Muscle of arm (tissue), 12 donors: ENCODE measurements around the gene UQCRQ. TPM values are rescaled to one million over a fixed set of nuclear protein-coding genes. Genes with fewer than 3 reads are reported as not detected.

ENCODE experiments used
- DNase-seq: peaks from one replicate; pipeline ENCODE4 v3.0.0-alpha.2; 2013
- polyA plus RNA-seq, 12 donors: library from polyadenylated mRNA; unstranded; fragments of 120-200 nt; gene quantifications; one replicate each; pipeline ENCODE4 v1.2.1, GENCODE V29; 2013; ENCODE audit not compliant: insufficient read length in 12 of 12

UQCRQ gene
- polyA plus RNA-seq, 12 donors: 109 to 280 (median 181) TPM; not detected in 1

GRCh38 chr5:132896685-132897084 lies 30.2 kb downstream of the UQCRQ start:
- no peak for DNase-seq

GRCh38 chr5:132898094-132898493 lies 31.7 kb downstream of the UQCRQ start:
- no peak for DNase-seq

GRCh38 chr5:132901036-132901435 lies 34.6 kb downstream of the UQCRQ start:
- DNase-seq: no peak

- DNase-seq: no peak
Measured at GRCh38 chr5:132901730-132902129, 35.3 kb downstream of the UQCRQ start.

GRCh38 chr5:132905938-132906337 lies 39.5 kb downstream of the UQCRQ start:
- no peak for DNase-seq

- no peak for DNase-seq
Measured at GRCh38 chr5:132907161-132907560, 40.7 kb downstream of the UQCRQ start.

GRCh38 chr5:132909702-132910101 lies 43.3 kb downstream of the UQCRQ start:
- DNase-seq: no peak

GRCh38 chr5:132915681-132916080 lies 49.2 kb downstream of the UQCRQ start:
- DNase-seq: no peak

- DNase-seq: no peak
Measured at GRCh38 chr5:132916086-132916485, 49.6 kb downstream of the UQCRQ start.

Other genes starting within 250 kb of the UQCRQ start
- under 1 TPM in 2 of 12 donors, not detected in 10; 0.18 to 0.29 TPM for gene IL13, start 208.5 kb upstream of the UQCRQ start, polyA plus RNA-seq
- gene IL4, start 192.7 kb upstream of the UQCRQ start, polyA plus RNA-seq: not detected
- gene KIF3A, start 129.1 kb upstream of the UQCRQ start, polyA plus RNA-seq: 10 to 100 TPM in 4 of 12 donors, 1 to 10 TPM in 7, not detected in 1; 7.4 to 23.5 (median 8.9) TPM
- 1 to 10 TPM in 2 of 12 donors, under 1 TPM in 8, not detected in 2; 0.11 to 1.8 (median 0.77) TPM for gene CCNI2, start 119.2 kb upstream of the UQCRQ start, polyA plus RNA-seq
- gene SEPTIN8, start 89.4 kb upstream of the UQCRQ start, polyA plus RNA-seq: 10 to 100 TPM in 11 of 12 donors, not detected in 1; 33.8 to 65.4 (median 44.1) TPM
- 1 to 10 TPM in 1 of 12 donors, under 1 TPM in 8, not detected in 3; 0.05 to 6.4 (median 0.09) TPM for gene SOWAHA, start 53.3 kb upstream of the UQCRQ start, polyA plus RNA-seq
- 1 to 10 TPM in 11 of 12 donors, not detected in 1; 1.4 to 5.4 (median 3.0) TPM for gene SHROOM1, start 36.0 kb upstream of the UQCRQ start, polyA plus RNA-seq
- gene GDF9, start 173 bp upstream of the UQCRQ start, polyA plus RNA-seq: 1 to 10 TPM in 3 of 12 donors, under 1 TPM in 7, not detected in 2; 0.34 to 1.4 (median 0.87) TPM
- 1 to 10 TPM in 9 of 12 donors, under 1 TPM in 1, not detected in 2; 0.92 to 4.0 (median 2.3) TPM for gene LEAP2, start 7.0 kb downstream of the UQCRQ start, polyA plus RNA-seq
- 10 to 100 TPM in 11 of 12 donors, not detected in 1; 45.1 to 65.3 (median 50.6) TPM for gene AFF4, start 97.0 kb downstream of the UQCRQ start, polyA plus RNA-seq
- 10 to 100 TPM in 11 of 12 donors, not detected in 1; 22.5 to 33.8 (median 26.7) TPM for gene ZCCHC10, start 159.9 kb downstream of the UQCRQ start, polyA plus RNA-seq
- 100 to 1,000 TPM in 1 of 12 donors, 10 to 100 TPM in 10, not detected in 1; 55.1 to 102 (median 89.8) TPM for gene HSPA4, start 185.4 kb downstream of the UQCRQ start, polyA plus RNA-seq